Measurements from ENCODE around the gene MALRD1. TPM values are rescaled to one million over a fixed set of nuclear protein-coding genes. Genes with fewer than 3 reads are reported as not detected.

Gene MALRD1
- total RNA-seq, 1 experiment from 2014 or later, result not detected

DNA sequence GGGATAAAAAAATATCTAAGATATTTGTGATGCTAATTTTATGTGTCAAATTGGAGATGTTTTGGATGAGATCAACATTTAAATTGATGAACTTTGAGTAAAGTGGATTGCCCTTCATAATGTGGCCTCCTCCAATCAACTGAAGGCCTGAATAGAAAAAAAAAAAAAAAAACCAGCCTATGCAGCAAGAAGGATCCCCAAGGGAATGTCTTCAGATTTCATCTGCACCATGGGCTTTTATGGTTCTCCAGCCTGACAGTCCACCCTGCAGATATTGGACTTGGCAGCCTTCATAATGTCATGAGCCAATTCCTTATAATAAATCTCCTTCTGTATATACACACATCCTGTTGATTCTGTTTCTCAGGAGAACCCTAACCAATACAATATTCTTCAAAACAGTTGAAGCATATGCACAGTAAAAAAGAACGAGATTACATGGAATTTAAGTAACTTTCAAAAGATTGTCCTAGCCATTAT lies 450.7 kb downstream of the MALRD1 start:
- ATAC-seq (no peak), DNase-seq (ENCODE audit: low read depth, low spot score) (no peak)
- TF ChIP-seq REST (IDR thresholded peaks at IDR 0.05; ENCODE audit: insufficient read depth in 1 of 2, low read depth in 2 of 2, low read length in 1 of 2), result no peak
- TF ChIP-seq, protein P1, sequence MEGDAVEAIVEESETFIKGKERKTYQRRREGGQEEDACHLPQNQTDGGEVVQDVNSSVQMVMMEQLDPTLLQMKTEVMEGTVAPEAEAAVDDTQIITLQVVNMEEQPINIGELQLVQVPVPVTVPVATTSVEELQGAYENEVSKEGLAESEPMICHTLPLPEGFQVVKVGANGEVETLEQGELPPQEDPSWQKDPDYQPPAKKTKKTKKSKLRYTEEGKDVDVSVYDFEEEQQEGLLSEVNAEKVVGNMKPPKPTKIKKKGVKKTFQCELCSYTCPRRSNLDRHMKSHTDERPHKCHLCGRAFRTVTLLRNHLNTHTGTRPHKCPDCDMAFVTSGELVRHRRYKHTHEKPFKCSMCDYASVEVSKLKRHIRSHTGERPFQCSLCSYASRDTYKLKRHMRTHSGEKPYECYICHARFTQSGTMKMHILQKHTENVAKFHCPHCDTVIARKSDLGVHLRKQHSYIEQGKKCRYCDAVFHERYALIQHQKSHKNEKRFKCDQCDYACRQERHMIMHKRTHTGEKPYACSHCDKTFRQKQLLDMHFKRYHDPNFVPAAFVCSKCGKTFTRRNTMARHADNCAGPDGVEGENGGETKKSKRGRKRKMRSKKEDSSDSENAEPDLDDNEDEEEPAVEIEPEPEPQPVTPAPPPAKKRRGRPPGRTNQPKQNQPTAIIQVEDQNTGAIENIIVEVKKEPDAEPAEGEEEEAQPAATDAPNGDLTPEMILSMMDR (IDR thresholded peaks at IDR 0.05), result no peak
- TF ChIP-seq POLR2AphosphoS5 (IDR thresholded peaks at IDR 0.05; ENCODE audit: low read depth, low read length), result no peak
- no peak for TF ChIP-seq SIN3A (IDR thresholded peaks at IDR 0.05; ENCODE audit: borderline replicate concordance, insufficient read depth, low read depth, low read length)
- TF ChIP-seq TCF7L2 (IDR thresholded peaks at IDR 0.05; ENCODE audit: low read depth, low read length), result no peak
- ChIA-PET CTCF (no interaction called here), POLR2A (no interaction called here)
- Histone ChIP-seq H3K4me1 (ENCODE audit: control insufficient read depth, insufficient read depth, low read length) (no peaks in the 10 kb centered on the region), H3K27me3 (ENCODE audit: control insufficient read depth, insufficient read depth, low read length) (no peaks in the 10 kb centered on the region), H3K36me3 (ENCODE audit: control insufficient read depth, insufficient read depth, low read length) (no peaks in the 10 kb centered on the region), H3K9me3 (ENCODE audit: control insufficient read depth, insufficient read depth, low read depth, low read length) (no peaks in the 10 kb centered on the region), H3K27ac (ENCODE audit: low read length) (no peak overlapping the region), H3K4me3 (ENCODE audit: low read depth in 2 of 2, low read length in 2 of 2) (no peak overlapping the region)
- intact Hi-C loops (cut with micrococcal nuclease; ENCODE audit: unreplicated experiment) (no loop called here), in situ Hi-C loops (cut with HindIII; ENCODE audit: low pct_unique_long_range_greater_than_20kb, low sequenced_read_pairs) (no loop called here)
- no TSS peak for BruUV-seq (replicated peaks)

- POLR2A ChIA-PET, result no interaction called here
Measured at GRCh38 chr10:19500959-19501358, 452.4 kb downstream of the MALRD1 start.

More at GRCh38 chr10:19500959-19501358, 452.4 kb downstream of the MALRD1 start:
- Histone ChIP-seq H3K9me3 (ENCODE audit: control insufficient read depth, insufficient read depth, low read depth, low read length) (no peaks in the 10 kb centered on the region), H3K36me3 (ENCODE audit: control insufficient read depth, insufficient read depth, low read length) (no peaks in the 10 kb centered on the region), H3K4me3 (ENCODE audit: low read depth in 2 of 2, low read length in 2 of 2) (no peak overlapping the region), H3K27me3 (ENCODE audit: control insufficient read depth, insufficient read depth, low read length) (no peaks in the 10 kb centered on the region), H3K4me1 (ENCODE audit: control insufficient read depth, insufficient read depth, low read length) (no peaks in the 10 kb centered on the region), H3K27ac (ENCODE audit: low read length) (no peak overlapping the region)
- intact Hi-C loops (cut with micrococcal nuclease; ENCODE audit: unreplicated experiment), result no loop called here
- no peak for DNase-seq (ENCODE audit: low read depth, low spot score)
- CTCF ChIA-PET, result no interaction called here
- in situ Hi-C loops (cut with HindIII; ENCODE audit: low pct_unique_long_range_greater_than_20kb, low sequenced_read_pairs), result no loop called here
- BruUV-seq (replicated peaks), result no TSS peak
- ATAC-seq, result no peak
- TF ChIP-seq SIN3A (IDR thresholded peaks at IDR 0.05; ENCODE audit: borderline replicate concordance, insufficient read depth, low read depth, low read length), result no peak
- TF ChIP-seq POLR2AphosphoS5 (IDR thresholded peaks at IDR 0.05; ENCODE audit: low read depth, low read length), result no peak
- no peak for TF ChIP-seq TCF7L2 (IDR thresholded peaks at IDR 0.05; ENCODE audit: low read depth, low read length)
- no peak for TF ChIP-seq REST (IDR thresholded peaks at IDR 0.05; ENCODE audit: insufficient read depth in 1 of 2, low read depth in 2 of 2, low read length in 1 of 2)

All from Panc1 (cell line).